Measurements from ENCODE around the gene GAB1.

Gene GAB1

GRCh38 chr4:143358923-143359643 lies 22.4 kb downstream of the GAB1 start:
- Histone ChIP-seq H3K36me3 (no peaks in the 10 kb centered on the region), H3K9me3 (no peaks in the 10 kb centered on the region), H3K4me3 (ENCODE audit: low read depth, low read length) (no peak overlapping the region), H3K4me1 (no peaks in the 10 kb centered on the region), H3K27me3 (no peaks in the 10 kb centered on the region)
- DNase-seq: no peak
- TF ChIP-seq, protein P1, sequence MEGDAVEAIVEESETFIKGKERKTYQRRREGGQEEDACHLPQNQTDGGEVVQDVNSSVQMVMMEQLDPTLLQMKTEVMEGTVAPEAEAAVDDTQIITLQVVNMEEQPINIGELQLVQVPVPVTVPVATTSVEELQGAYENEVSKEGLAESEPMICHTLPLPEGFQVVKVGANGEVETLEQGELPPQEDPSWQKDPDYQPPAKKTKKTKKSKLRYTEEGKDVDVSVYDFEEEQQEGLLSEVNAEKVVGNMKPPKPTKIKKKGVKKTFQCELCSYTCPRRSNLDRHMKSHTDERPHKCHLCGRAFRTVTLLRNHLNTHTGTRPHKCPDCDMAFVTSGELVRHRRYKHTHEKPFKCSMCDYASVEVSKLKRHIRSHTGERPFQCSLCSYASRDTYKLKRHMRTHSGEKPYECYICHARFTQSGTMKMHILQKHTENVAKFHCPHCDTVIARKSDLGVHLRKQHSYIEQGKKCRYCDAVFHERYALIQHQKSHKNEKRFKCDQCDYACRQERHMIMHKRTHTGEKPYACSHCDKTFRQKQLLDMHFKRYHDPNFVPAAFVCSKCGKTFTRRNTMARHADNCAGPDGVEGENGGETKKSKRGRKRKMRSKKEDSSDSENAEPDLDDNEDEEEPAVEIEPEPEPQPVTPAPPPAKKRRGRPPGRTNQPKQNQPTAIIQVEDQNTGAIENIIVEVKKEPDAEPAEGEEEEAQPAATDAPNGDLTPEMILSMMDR (IDR thresholded peaks at IDR 0.05; ENCODE audit: low read depth, low read length): no peak

DNA sequence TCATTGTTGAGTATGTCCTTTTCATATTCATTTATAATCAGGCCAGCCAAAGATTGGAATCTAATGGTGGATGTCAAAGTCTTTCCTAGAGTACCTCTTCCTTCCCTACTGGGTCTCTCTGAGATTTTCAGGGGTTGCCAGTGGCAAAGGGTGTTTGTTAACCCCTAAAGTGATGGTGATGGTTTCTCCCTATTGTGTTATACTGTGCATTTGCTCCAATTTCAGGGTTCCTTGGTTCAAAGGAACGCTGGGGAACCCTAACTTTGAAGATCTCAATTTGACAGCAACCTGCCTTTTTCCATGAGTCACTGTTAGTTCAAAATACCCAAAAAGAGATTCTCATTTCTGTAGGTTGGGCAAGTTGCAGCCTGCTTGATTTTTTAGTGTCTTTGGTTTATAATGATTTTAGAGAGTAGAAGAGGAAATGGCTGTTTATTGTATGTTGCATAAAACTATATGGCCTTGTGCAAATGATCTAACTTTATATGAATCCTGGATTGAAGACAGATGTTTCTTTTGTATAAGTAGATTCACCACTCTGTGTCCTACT lies 23.0 kb downstream of the GAB1 start:
- H3K9me3 ChIP-seq: no peaks in the 10 kb centered on the region
- no peaks in the 10 kb centered on the region for H3K27me3 ChIP-seq
- no peak for DNase-seq
- TF ChIP-seq, protein P1 (IDR thresholded peaks at IDR 0.05; ENCODE audit: low read depth, low read length): no peak
- no peaks in the 10 kb centered on the region for H3K36me3 ChIP-seq
- H3K4me1 ChIP-seq: no peaks in the 10 kb centered on the region
- no peak overlapping the region for H3K4me3 ChIP-seq (ENCODE audit: low read depth, low read length)

GRCh38 chr4:143360838-143361625 lies 24.4 kb downstream of the GAB1 start:
- DNase-seq: no peak
- H3K27me3 ChIP-seq: no peaks in the 10 kb centered on the region
- H3K36me3 ChIP-seq: no peaks in the 10 kb centered on the region
- H3K4me1 ChIP-seq: no peaks in the 10 kb centered on the region
- TF ChIP-seq, protein P1 (IDR thresholded peaks at IDR 0.05; ENCODE audit: low read depth, low read length): no peak
- no peak overlapping the region for H3K4me3 ChIP-seq (ENCODE audit: low read depth, low read length)
- no peaks in the 10 kb centered on the region for H3K9me3 ChIP-seq

- no peaks in the 10 kb centered on the region for H3K27me3 ChIP-seq
- H3K4me1 ChIP-seq: no peaks in the 10 kb centered on the region
- H3K36me3 ChIP-seq: no peaks in the 10 kb centered on the region
- H3K4me3 ChIP-seq (ENCODE audit: low read depth, low read length): no peak overlapping the region
- no peaks in the 10 kb centered on the region for H3K9me3 ChIP-seq
- TF ChIP-seq, protein P1 (IDR thresholded peaks at IDR 0.05; ENCODE audit: low read depth, low read length): no peak
- DNase-seq: no peak
These were observed 25.8 kb downstream of the GAB1 start for GRCh38 chr4:143362349-143363046.

DNA sequence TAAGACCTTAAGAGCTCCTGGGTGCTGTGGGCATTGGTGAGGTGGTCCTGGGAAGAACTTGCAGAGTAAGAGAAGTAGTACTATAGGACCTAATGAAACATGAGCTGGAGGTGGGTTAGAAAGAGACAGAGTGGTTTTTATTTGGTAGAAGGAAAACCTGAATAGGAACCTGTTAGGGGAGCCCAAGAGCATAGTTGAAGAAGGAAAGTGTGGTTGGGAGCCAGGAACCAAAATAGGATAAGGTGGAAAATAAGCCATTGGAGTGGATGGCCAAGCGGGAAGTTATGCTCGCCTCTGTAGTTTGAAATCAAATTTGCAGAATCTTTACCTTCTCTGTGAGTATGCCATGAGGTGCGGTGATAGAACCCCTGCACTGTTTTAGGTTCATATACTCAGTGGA lies 26.7 kb downstream of the GAB1 start:
- H3K9me3 ChIP-seq: no peaks in the 10 kb centered on the region
- TF ChIP-seq, protein P1 (IDR thresholded peaks at IDR 0.05; ENCODE audit: low read depth, low read length): no peak
- no peaks in the 10 kb centered on the region for H3K4me1 ChIP-seq
- no peak for DNase-seq
- H3K36me3 ChIP-seq: no peaks in the 10 kb centered on the region
- no peaks in the 10 kb centered on the region for H3K27me3 ChIP-seq
- no peak overlapping the region for H3K4me3 ChIP-seq (ENCODE audit: low read depth, low read length)
